ENCODE results near the gene ZNF585A. TPM values are rescaled to one million over a fixed set of nuclear protein-coding genes. Genes with fewer than 3 reads are reported as not detected.

ZNF585A gene
- 3.4 TPM for total RNA-seq

DNA sequence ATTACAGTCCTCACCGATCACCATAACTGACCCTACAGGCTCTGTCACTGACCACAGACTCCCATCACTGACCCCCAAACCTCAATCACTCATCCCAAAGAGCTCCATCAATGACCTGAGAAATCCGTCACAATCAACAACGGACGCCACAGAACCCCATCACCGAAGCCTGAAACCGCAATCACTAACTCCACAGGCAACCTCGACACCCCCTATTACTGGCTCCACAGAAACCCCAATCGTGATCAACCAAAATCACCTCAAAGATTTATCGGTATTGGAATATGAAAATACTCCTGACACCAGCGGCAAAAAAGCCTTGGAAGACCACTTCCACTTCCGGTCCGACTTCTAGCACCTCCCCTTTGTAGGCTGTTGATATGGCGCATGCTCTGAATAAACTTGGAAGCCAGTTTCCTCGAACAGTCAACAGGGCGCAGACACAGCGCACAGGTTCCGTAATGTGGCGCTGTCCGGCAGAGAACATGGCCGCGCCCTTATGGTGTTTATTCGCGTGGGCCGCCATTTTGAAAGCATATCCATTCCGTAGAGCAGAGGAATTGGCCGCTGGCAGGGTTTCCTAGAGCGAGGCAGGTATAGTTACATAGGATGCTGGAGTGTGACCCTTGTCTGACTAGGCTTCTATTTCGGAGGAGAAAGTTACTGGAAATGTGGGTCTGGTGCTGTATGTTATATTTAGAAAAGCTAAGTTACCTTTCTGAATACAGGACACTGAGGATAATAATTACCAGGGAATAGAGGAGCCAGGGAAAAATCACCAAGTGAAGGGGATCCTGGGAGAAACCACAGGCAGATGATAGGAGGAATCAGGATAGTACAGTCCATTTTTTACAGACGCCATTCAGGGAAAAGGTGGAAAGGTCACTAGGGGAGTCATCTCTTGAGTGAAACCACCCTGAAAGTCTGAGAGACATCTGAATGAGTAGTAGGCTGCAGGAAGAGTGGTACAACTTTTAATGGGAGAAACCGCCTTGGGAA lies at the start of gene ZNF585A:
Gene ZNF585A, minus strand, starts transcription at position 328 of the 999 bp plus-strand sequence. CDS start 2,785 bp downstream, outside the sequence.
- peaks cover 9% of the 10 kb centered on the region for H3K4me1 ChIP-seq
- H3K27me3 ChIP-seq = no peaks in the 10 kb centered on the region
- intact Hi-C loops (cut with DNase I) = no loop called here
- no peak for TF ChIP-seq POLR2A (IDR thresholded peaks at IDR 0.05)
- TF ChIP-seq, protein P1, sequence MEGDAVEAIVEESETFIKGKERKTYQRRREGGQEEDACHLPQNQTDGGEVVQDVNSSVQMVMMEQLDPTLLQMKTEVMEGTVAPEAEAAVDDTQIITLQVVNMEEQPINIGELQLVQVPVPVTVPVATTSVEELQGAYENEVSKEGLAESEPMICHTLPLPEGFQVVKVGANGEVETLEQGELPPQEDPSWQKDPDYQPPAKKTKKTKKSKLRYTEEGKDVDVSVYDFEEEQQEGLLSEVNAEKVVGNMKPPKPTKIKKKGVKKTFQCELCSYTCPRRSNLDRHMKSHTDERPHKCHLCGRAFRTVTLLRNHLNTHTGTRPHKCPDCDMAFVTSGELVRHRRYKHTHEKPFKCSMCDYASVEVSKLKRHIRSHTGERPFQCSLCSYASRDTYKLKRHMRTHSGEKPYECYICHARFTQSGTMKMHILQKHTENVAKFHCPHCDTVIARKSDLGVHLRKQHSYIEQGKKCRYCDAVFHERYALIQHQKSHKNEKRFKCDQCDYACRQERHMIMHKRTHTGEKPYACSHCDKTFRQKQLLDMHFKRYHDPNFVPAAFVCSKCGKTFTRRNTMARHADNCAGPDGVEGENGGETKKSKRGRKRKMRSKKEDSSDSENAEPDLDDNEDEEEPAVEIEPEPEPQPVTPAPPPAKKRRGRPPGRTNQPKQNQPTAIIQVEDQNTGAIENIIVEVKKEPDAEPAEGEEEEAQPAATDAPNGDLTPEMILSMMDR (IDR thresholded peaks at IDR 0.05) = peak in 1 of 3 experiments; percentile 19
- peak; percentile 60 to 99 for TF ChIP-seq POLR2AphosphoS5 (IDR thresholded peaks at IDR 0.05; ENCODE audit: insufficient read depth in 1 of 2, low read depth in 1 of 2)
- H3K36me3 ChIP-seq = peaks cover 0 to 24% of the 10 kb centered on the region in 2 donors
- DNase-seq (ENCODE audit: extremely low spot score in 2 of 2) = peak in 1 of 2 donors; percentile 90
- peak within 1 kb of the TSS; percentile 74 for H3K27ac ChIP-seq
- peak within 1 kb of the TSS; percentile 66 to 78 for H3K4me3 ChIP-seq
- H3K9me3 ChIP-seq = peaks cover 1% of the 10 kb centered on the region

DNA sequence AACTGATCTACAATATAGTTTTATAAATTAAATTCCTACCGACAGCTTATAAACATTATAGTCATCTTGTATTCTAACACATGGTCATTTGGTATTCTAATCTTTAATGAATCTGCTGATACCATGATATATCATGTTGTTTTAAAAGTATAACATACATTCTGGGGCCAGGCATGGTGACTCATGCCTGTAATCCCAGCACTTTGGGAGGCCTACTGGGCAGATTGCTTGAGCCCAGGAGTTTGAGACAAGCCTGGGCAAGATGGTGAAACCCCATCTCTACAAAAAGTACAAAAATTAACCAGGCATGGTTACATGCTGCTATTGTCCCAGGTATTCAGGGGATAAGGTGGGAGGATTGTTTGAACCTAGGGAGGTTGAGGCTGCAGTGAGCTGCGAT lies 48.6 kb upstream of the ZNF585A start:
- peaks cover 25% of the 10 kb centered on the region for H3K4me1 ChIP-seq
- no peak overlapping the region for H3K27ac ChIP-seq
- no peak for DNase-seq (ENCODE audit: extremely low spot score in 2 of 2)
- peaks cover 0 to 48% of the 10 kb centered on the region in 2 donors for H3K36me3 ChIP-seq
- H3K4me3 ChIP-seq = no peak overlapping the region
- H3K27me3 ChIP-seq = no peaks in the 10 kb centered on the region
- intact Hi-C loops (cut with DNase I) = no loop called here
- H3K9me3 ChIP-seq = no peaks in the 10 kb centered on the region
- TF ChIP-seq POLR2A (IDR thresholded peaks at IDR 0.05) (no peak), POLR2AphosphoS5 (IDR thresholded peaks at IDR 0.05; ENCODE audit: insufficient read depth in 1 of 2, low read depth in 1 of 2) (no peak)
- TF ChIP-seq, protein P1 (IDR thresholded peaks at IDR 0.05) = no peak

DNA sequence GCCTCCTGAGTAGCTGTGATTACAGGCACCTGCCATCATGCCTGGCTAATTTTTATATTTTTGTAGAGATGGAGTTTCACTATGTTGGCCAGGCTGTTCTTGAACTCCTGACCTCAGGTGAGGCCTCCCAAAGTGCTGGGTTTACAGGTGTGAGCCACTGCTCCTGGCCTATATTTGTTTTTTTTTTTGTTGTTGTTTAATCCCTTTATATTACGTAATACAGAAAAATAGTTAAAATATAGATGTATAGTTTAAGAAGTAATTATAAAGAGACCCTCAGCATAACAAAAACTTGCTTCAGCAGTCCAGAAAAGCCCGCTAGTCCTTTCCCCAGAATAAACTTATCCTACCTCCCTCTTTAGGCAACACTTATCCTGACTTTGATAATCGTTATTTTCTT lies 47.9 kb upstream of the ZNF585A start:
- H3K4me3 ChIP-seq = no peak overlapping the region
- no peaks in the 10 kb centered on the region for H3K27me3 ChIP-seq
- no peak overlapping the region for H3K27ac ChIP-seq
- peaks cover 25% of the 10 kb centered on the region for H3K4me1 ChIP-seq
- no peaks in the 10 kb centered on the region for H3K9me3 ChIP-seq
- no peak for DNase-seq (ENCODE audit: extremely low spot score in 2 of 2)
- intact Hi-C loops (cut with DNase I) = no loop called here
- TF ChIP-seq POLR2A (IDR thresholded peaks at IDR 0.05) (no peak), POLR2AphosphoS5 (IDR thresholded peaks at IDR 0.05; ENCODE audit: insufficient read depth in 1 of 2, low read depth in 1 of 2) (no peak)
- TF ChIP-seq, protein P1 (IDR thresholded peaks at IDR 0.05) = no peak
- H3K36me3 ChIP-seq = peaks cover 0 to 40% of the 10 kb centered on the region in 2 donors

DNA sequence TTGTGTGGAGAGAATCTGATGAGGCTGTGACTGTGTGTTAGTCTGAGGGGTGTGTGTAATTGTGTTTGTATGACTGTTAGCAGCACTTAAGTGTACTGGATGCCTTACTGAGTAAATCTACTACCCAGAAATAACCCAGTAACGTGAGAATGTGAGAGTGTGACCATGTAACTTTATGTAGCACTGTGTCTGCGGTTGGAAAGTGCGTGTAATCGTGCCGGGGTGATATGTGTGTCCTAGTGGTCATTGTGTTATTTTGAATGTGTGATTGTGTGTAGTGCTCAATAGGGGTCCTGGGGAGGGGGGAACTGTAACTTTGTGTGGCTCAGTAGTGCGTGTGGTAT lies 46.1 kb upstream of the ZNF585A start:
- no peaks in the 10 kb centered on the region for H3K9me3 ChIP-seq
- DNase-seq (ENCODE audit: extremely low spot score in 2 of 2) = no peak
- TF ChIP-seq, protein P1 (IDR thresholded peaks at IDR 0.05) = no peak
- H3K4me3 ChIP-seq = peak overlapping the region; percentile 78 to 98
- peak overlapping the region; percentile 91 for H3K27ac ChIP-seq
- H3K27me3 ChIP-seq = no peaks in the 10 kb centered on the region
- intact Hi-C loops (cut with DNase I) = loop anchor here (10.0 kb wide), 1 partner anchor 156 kb away; the partner anchor contains the start of gene ZNF527
- H3K36me3 ChIP-seq = peaks cover 0 to 22% of the 10 kb centered on the region in 2 donors
- H3K4me1 ChIP-seq = peaks cover 25% of the 10 kb centered on the region
